A549 (cell line): ENCODE measurements around the gene OPCML.

Experiments
- CHD4 ChIP-seq: fragments of 200-600 bp; sonication (generic); IDR thresholded peaks from 2 replicates; pipeline ENCODE4 v1.6.1; 2016; ENCODE audit warnings: antibody characterized with exemption, mild to moderate bottlenecking, borderline replicate concordance
- EHMT2 ChIP-seq: fragments of 200-600 bp; sonication (generic); IDR thresholded peaks from 2 replicates; pipeline ENCODE4 v1.6.1; 2016; ENCODE audit warnings: antibody characterized with exemption, low read depth, mild to moderate bottlenecking, moderate library complexity
- EP300 ChIP-seq, 2 experiments: fragments of >200 bp; sonication (Bioruptor Twin); formaldehyde crosslinking; IDR thresholded peaks; 2 replicates in 1 of 2; 3 replicates in 1 of 2; pipeline ENCODE4 v1.6.1; 2016 to 2017
- HOXB5 ChIP-seq: fragments of 250-450 bp; sonication (Bioruptor Pico); IDR thresholded peaks from 2 replicates; pipeline ENCODE4 v1.5.0; 2020; ENCODE audit warnings: mild to moderate bottlenecking, moderate library complexity
- JUNB ChIP-seq: fragments of >200 bp; sonication (Bioruptor Twin); formaldehyde crosslinking; IDR thresholded peaks from 2 replicates; pipeline ENCODE4 v1.6.1; 2016
- POLR2A ChIP-seq: IDR thresholded peaks from 2 replicates; pipeline ENCODE4 v1.6.1; 2012; ENCODE audit warnings: mild to moderate bottlenecking, low read length
- RARB ChIP-seq: fragments of 250-450 bp; sonication (Bioruptor Pico); IDR thresholded peaks from 2 replicates; pipeline ENCODE4 v1.8.0; 2021; ENCODE audit warnings: mild to moderate bottlenecking, moderate library complexity
- RFX5 ChIP-seq: fragments of 450-650 bp; IDR thresholded peaks from 2 replicates; pipeline ENCODE4 v1.7.1; 2014; ENCODE audit warnings: antibody characterized with exemption, mild to moderate bottlenecking, moderate library complexity
- SMC3 ChIP-seq: fragments of >200 bp; sonication (Bioruptor Twin); formaldehyde crosslinking; IDR thresholded peaks from 3 replicates; pipeline ENCODE4 v1.6.1; 2018; ENCODE audit warnings: inconsistent platforms
- TF ChIP-seq, protein P1 (sequence below): fragments of >200 bp; sonication (Bioruptor Twin); formaldehyde crosslinking; IDR thresholded peaks from 3 replicates; pipeline ENCODE4 v1.5.1; 2016
- TF ChIP-seq, protein P2 (sequence below): fragments of >200 bp; sonication (Bioruptor Twin); formaldehyde crosslinking; IDR thresholded peaks from 3 replicates; pipeline ENCODE4 v1.6.1; 2016
- TF ChIP-seq, protein P3 (sequence below): fragments of 450-650 bp; IDR thresholded peaks from 2 replicates; pipeline ENCODE4 v1.6.1; 2014; ENCODE audit warnings: antibody characterized with exemption

DNA sequence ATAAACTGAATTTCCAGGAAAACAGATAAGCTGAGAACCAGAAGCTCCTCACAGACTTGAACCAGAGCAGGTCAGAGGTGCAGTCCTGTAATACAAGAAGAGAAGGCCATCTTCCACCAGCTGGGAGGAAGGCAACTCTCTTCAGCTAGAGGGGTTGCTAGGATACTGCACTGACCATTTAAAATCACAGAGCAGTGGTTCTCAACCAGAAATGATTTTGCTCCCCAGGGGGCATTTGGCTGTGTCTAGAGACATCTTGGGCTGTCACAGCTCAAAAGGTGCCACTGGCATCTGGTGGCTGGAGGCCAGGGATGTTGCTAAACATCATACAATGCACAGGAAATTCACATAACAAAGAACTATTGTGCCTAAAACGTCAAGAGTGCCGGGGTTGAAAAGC, 17.2 kb downstream of the OPCML start:
- TF ChIP-seq, protein P1, sequence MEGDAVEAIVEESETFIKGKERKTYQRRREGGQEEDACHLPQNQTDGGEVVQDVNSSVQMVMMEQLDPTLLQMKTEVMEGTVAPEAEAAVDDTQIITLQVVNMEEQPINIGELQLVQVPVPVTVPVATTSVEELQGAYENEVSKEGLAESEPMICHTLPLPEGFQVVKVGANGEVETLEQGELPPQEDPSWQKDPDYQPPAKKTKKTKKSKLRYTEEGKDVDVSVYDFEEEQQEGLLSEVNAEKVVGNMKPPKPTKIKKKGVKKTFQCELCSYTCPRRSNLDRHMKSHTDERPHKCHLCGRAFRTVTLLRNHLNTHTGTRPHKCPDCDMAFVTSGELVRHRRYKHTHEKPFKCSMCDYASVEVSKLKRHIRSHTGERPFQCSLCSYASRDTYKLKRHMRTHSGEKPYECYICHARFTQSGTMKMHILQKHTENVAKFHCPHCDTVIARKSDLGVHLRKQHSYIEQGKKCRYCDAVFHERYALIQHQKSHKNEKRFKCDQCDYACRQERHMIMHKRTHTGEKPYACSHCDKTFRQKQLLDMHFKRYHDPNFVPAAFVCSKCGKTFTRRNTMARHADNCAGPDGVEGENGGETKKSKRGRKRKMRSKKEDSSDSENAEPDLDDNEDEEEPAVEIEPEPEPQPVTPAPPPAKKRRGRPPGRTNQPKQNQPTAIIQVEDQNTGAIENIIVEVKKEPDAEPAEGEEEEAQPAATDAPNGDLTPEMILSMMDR, result no peak
- no peak for TF ChIP-seq JUNB
- no peak for TF ChIP-seq RFX5
- TF ChIP-seq SMC3, result no peak
- TF ChIP-seq EP300 (IDR thresholded peaks at IDR 0.05), result no peak
- TF ChIP-seq RARB (CRISPR knock-in tag), result no peak
- TF ChIP-seq, protein P2, sequence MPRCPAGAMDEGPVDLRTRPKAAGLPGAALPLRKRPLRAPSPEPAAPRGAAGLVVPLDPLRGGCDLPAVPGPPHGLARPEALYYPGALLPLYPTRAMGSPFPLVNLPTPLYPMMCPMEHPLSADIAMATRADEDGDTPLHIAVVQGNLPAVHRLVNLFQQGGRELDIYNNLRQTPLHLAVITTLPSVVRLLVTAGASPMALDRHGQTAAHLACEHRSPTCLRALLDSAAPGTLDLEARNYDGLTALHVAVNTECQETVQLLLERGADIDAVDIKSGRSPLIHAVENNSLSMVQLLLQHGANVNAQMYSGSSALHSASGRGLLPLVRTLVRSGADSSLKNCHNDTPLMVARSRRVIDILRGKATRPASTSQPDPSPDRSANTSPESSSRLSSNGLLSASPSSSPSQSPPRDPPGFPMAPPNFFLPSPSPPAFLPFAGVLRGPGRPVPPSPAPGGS, result no peak
- TF ChIP-seq POLR2A, result no peak
- TF ChIP-seq CHD4, result no peak
- TF ChIP-seq EHMT2, result no peak
- TF ChIP-seq HOXB5, result no peak
- TF ChIP-seq, protein P3, sequence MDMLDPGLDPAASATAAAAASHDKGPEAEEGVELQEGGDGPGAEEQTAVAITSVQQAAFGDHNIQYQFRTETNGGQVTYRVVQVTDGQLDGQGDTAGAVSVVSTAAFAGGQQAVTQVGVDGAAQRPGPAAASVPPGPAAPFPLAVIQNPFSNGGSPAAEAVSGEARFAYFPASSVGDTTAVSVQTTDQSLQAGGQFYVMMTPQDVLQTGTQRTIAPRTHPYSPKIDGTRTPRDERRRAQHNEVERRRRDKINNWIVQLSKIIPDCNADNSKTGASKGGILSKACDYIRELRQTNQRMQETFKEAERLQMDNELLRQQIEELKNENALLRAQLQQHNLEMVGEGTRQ, result no peak
